ENCODE measurements around the gene ANKUB1.

ANKUB1 gene

GRCh38 chr3:149819432-149819831 is 27.1 kb upstream of the ANKUB1 start:
- H3K4me3 ChIP-seq (ENCODE audit: low read depth in 1 of 2, low read length in 2 of 2), result no peak overlapping the region
- TF ChIP-seq, protein P1, sequence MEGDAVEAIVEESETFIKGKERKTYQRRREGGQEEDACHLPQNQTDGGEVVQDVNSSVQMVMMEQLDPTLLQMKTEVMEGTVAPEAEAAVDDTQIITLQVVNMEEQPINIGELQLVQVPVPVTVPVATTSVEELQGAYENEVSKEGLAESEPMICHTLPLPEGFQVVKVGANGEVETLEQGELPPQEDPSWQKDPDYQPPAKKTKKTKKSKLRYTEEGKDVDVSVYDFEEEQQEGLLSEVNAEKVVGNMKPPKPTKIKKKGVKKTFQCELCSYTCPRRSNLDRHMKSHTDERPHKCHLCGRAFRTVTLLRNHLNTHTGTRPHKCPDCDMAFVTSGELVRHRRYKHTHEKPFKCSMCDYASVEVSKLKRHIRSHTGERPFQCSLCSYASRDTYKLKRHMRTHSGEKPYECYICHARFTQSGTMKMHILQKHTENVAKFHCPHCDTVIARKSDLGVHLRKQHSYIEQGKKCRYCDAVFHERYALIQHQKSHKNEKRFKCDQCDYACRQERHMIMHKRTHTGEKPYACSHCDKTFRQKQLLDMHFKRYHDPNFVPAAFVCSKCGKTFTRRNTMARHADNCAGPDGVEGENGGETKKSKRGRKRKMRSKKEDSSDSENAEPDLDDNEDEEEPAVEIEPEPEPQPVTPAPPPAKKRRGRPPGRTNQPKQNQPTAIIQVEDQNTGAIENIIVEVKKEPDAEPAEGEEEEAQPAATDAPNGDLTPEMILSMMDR (IDR thresholded peaks at IDR 0.05; ENCODE audit: borderline replicate concordance, extremely low read depth, low read length, poor library complexity, severe bottlenecking), result no peak
- TF ChIP-seq EZH2 (IDR thresholded peaks at IDR 0.05; ENCODE audit: borderline replicate concordance, low read depth, low read length, severe bottlenecking), result no peak
- no peak overlapping the region for H3K27ac ChIP-seq (ENCODE audit: low read length)
- H3K4me2 ChIP-seq (ENCODE audit: insufficient read depth, low read length), result no peak overlapping the region
- H3K79me2 ChIP-seq (ENCODE audit: insufficient read depth, low read length), result peaks cover 97% of the 10 kb centered on the region
- H3K4me1 ChIP-seq (ENCODE audit: insufficient read depth, low read length), result peaks cover 21% of the 10 kb centered on the region
- DNase-seq (no peak), ATAC-seq (ENCODE audit: insufficient read depth, low read depth) (no peak)
- peaks cover 28% of the 10 kb centered on the region; the same call in 1 of the 2 replicates for H4K20me1 ChIP-seq (ENCODE audit: insufficient read depth, low read length)
- no peaks in the 10 kb centered on the region for H3K36me3 ChIP-seq (ENCODE audit: insufficient read depth, low read length)
- H3K9me3 ChIP-seq (ENCODE audit: insufficient read depth, low read length, severe bottlenecking), result peaks cover 2% of the 10 kb centered on the region
- H3K27me3 ChIP-seq (ENCODE audit: insufficient read depth, low read length, poor library complexity), result no peaks in the 10 kb centered on the region
- no peak overlapping the region for H3K9ac ChIP-seq (ENCODE audit: low read depth, low read length)
- no peak overlapping the region for H2AFZ ChIP-seq (ENCODE audit: low read depth, low read length)

- TF ChIP-seq, protein P1 (IDR thresholded peaks at IDR 0.05; ENCODE audit: borderline replicate concordance, extremely low read depth, low read length, poor library complexity, severe bottlenecking), result no peak
- TF ChIP-seq EZH2 (IDR thresholded peaks at IDR 0.05; ENCODE audit: borderline replicate concordance, low read depth, low read length, severe bottlenecking), result no peak
- peaks cover 33% of the 10 kb centered on the region for H3K4me1 ChIP-seq (ENCODE audit: insufficient read depth, low read length)
- H4K20me1 ChIP-seq (ENCODE audit: insufficient read depth, low read length), result peaks cover 31% of the 10 kb centered on the region; the same call in 1 of the 2 replicates
- no peaks in the 10 kb centered on the region for H3K9me3 ChIP-seq (ENCODE audit: insufficient read depth, low read length, severe bottlenecking)
- DNase-seq (no peak), ATAC-seq (ENCODE audit: insufficient read depth, low read depth) (no peak)
- H3K9ac ChIP-seq (ENCODE audit: low read depth, low read length), result no peak overlapping the region
- no peak overlapping the region for H3K27ac ChIP-seq (ENCODE audit: low read length)
- H3K27me3 ChIP-seq (ENCODE audit: insufficient read depth, low read length, poor library complexity), result no peaks in the 10 kb centered on the region
- no peaks in the 10 kb centered on the region for H3K36me3 ChIP-seq (ENCODE audit: insufficient read depth, low read length)
- no peak overlapping the region; the same call in 1 of the 2 replicates for H3K4me2 ChIP-seq (ENCODE audit: insufficient read depth, low read length)
- peaks cover 89% of the 10 kb centered on the region for H3K79me2 ChIP-seq (ENCODE audit: insufficient read depth, low read length)
- no peak overlapping the region for H2AFZ ChIP-seq (ENCODE audit: low read depth, low read length)
- no peak overlapping the region for H3K4me3 ChIP-seq (ENCODE audit: low read depth in 1 of 2, low read length in 2 of 2)
These were observed 24.6 kb upstream of the ANKUB1 start for GRCh38 chr3:149816986-149817385.

- Histone ChIP-seq H3K9ac (ENCODE audit: low read depth, low read length) (no peak overlapping the region), H3K4me3 (ENCODE audit: low read depth in 1 of 2, low read length in 2 of 2) (no peak overlapping the region), H3K4me2 (ENCODE audit: insufficient read depth, low read length) (peak overlapping the region; percentile 73; the same call in 1 of the 2 replicates), H3K79me2 (ENCODE audit: insufficient read depth, low read length) (peaks cover 82% of the 10 kb centered on the region), H3K27me3 (ENCODE audit: insufficient read depth, low read length, poor library complexity) (no peaks in the 10 kb centered on the region), H3K9me3 (ENCODE audit: insufficient read depth, low read length, severe bottlenecking) (no peaks in the 10 kb centered on the region), H3K4me1 (ENCODE audit: insufficient read depth, low read length) (peaks cover 34% of the 10 kb centered on the region), H2AFZ (ENCODE audit: low read depth, low read length) (no peak overlapping the region), H3K27ac (ENCODE audit: low read length) (no peak overlapping the region), H4K20me1 (ENCODE audit: insufficient read depth, low read length) (peaks cover 31% of the 10 kb centered on the region; the same call in 1 of the 2 replicates), H3K36me3 (ENCODE audit: insufficient read depth, low read length) (no peaks in the 10 kb centered on the region)
- no peak for DNase-seq
- TF ChIP-seq, protein P1 (IDR thresholded peaks at IDR 0.05; ENCODE audit: borderline replicate concordance, extremely low read depth, low read length, poor library complexity, severe bottlenecking), result no peak
- no peak for TF ChIP-seq EZH2 (IDR thresholded peaks at IDR 0.05; ENCODE audit: borderline replicate concordance, low read depth, low read length, severe bottlenecking)
- no peak for ATAC-seq (ENCODE audit: insufficient read depth, low read depth)
These were observed 24.0 kb upstream of the ANKUB1 start for GRCh38 chr3:149816311-149816710.
